Stimulated activated CD8-positive, alpha-beta memory T cell treated with anti-CD3 and anti-CD28 coated beads, Interleukin-15, amount 100 ng/mL, for 1 hour (primary cell): ENCODE data around the gene GNG12.

Experiments
- DNase-seq: peaks from one replicate; pipeline ENCODE4 v3.0.0-alpha.2; 2020; ENCODE audit warnings: low read depth

The GNG12 gene

DNA sequence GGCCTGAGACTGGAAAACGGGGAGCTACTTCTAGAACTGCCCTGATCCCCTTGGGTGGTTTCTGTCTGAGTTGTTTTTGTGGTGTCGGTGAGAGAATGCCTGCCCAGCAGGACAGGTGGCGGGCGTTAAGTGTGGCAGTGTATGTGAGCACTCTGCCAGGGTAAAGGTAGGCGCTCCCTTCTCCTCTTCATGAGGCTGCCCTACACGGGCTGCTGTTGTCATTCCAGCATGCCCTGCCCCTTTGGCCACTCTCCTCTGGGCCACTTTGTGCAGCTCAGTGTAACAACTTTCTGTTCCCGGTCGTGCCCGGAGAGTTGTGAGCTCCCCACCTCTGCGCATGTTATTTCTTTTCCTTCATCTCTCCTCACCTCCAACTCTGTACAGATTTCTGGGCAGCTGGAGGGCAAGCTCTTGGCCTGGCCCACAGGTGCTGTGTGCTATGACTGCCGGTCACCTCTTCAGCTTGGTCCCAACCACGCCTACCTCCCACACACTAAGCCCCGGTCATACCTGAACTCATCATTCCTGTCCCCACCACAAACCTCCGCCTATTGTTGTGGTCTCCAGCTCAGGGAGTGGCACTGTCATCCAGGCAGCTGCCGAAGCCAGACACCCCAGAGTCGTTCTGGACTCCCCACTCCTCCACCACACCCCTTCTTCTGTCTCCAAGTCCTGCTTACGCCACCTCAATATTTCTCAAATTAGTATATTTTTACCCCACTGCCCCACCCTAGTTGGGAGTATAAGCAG is 79.3 kb downstream of the GNG12 start:
- no peak for DNase-seq

DNA sequence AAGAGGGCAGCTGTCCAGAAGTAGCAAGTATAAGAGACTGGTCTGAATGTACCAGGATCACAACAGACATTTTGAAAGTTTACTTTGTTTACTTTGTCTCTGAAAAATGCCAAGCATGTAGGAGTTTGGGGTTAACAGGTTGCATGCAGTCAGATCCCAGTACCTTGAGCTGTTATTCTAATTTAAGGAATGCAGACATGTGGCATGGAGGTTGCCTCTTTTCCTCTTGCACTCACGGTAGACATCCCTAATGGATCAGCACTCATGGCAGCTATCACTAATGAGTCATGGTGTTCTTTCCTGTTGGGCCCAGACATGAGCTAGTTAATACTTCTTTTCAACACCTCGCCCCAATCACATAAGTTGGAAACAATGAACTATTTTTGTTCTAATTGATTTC is 81.0 kb downstream of the GNG12 start:
- no peak for DNase-seq

DNA sequence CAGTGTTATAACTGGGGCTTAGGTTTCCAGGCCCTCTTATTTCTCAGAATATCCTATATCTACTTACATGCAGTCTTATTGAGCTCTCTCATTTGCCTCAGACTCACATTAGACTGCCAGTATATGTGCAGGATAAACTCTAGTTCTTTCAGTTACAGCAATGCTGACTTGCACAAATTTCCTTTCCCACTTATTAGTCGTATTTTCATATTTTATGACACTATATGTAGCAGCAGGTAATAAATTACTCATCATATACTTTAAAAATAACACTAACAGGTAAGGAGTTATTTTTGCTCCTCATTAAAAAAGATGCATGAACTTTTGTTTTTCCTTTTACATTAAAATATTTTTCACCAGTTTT is 82.6 kb downstream of the GNG12 start:
- no peak for DNase-seq

DNA sequence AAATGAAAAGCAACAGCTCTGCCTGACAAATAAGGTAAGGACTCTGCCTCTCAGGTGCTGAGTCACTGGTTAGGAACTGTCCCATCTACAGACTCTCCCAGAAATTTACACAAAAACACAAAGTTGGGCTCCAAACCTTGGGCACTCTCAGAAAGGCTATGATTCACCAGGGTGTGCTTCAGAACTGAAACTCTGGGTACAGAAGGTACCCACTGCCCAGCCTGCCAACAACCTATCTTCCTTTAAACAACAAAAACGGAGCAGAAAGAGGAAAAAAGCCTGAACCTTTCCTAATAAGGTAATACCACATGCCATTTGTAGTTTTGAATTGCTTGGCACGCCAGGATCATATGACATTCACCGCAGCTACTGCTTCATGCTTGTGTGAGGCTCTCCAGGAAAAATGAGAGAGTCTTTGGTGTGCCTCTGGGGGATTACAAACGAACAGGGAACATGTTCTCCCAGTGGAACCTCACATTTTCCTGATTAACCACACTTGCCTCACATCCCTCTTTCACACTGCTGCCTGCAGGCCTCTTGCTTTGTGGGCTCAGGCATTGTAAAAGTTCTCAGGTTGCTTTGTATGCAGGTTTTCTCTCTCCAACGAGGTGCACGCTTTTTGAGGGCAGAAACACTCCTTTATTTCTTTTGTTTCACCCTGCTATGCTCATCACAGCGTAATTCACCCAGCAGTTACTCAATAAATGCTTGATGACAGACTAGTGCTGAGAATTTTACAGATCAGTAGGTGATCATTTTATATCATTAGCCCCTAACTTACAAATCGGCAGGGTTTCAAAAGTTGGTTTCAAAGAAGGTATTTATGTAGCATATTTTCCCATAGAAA is 83.2 kb downstream of the GNG12 start:
- DNase-seq, result no peak

DNA sequence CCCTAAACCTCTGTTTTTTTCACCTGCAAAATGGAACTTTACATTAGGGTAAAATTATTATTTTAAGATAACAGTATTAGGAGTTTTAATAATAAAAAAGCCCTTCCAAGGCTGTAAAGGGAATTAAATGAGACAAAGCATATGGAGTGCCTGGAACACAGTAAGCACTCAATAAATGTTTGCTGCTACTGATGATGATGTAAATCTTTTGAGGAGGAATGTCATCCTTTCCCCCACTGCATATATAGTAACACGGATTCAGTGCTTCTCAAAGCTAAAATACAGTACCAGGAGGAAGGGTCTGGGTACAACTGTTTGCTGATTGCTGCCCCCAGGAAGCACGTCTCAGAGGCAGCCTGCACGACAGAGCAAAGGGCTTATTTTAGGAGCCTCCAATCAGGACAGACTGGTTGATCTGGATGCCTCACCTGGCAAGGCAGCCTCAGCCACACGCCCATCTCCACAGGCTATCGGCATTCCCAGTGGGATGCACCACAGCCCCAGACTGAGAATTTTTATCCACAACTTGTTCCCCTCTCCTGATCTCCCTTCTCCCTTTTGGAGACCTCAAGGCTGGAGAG is 83.9 kb downstream of the GNG12 start:
- DNase-seq, result no peak

DNA sequence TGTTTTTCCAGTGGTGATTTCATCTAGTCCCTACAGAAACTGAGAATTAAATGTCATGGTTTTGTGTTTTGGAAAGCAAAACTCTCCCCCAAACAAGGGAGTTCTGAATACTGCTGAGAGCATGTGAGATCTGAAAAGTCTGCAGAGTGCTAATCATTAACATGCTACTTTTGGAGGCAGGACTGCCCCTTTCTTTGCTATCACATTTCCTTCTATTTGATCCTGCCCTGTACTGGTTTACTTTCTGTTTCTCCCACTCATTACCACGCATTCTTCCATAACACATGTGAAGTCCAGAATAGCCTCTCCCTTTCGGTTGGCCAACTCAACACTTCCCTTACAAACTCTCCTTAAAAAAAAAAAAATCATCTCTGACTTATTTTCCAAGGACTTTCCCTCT is 84.6 kb downstream of the GNG12 start:
- no peak for DNase-seq

DNA sequence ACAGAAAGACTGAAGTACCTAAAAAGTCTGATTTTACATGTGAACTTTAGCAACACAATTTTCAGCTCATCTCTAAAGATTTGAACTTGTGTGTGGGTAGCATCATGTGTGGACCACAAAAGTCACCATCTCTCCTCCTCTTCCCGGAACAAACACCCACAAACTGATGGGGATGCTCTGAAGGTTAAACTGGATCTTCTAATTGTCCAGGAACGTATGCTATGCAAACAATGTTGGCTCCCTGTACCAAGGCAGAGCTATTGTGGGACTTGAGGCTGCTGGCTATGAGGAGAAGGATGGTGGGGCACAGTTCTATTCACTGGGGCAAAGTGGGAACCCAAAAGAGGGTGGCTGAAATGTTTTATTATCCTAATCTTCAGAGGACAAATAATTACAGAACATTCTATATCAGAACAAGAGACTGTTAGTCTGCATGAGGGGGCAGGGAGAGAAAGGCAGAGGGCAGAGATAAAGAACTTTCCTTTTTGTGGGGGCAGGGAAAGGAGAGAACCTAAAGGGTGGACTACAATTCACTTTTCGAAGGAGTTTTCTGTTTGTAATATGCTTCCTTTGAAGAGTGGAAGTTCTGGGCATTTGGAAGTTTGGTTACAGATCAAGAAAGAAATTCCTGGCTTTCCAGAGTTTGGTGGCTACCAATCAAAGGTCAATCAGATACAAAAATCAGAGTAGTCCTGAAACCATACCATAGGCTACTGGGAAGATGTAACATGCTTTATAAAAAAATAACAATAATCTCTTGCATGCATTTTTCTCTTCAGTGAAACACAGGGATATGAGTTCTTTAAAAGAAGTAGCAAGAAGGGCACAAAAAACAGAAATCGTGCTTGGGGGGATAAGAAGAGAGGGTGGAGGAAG is 85.4 kb downstream of the GNG12 start:
- DNase-seq, result no peak

DNA sequence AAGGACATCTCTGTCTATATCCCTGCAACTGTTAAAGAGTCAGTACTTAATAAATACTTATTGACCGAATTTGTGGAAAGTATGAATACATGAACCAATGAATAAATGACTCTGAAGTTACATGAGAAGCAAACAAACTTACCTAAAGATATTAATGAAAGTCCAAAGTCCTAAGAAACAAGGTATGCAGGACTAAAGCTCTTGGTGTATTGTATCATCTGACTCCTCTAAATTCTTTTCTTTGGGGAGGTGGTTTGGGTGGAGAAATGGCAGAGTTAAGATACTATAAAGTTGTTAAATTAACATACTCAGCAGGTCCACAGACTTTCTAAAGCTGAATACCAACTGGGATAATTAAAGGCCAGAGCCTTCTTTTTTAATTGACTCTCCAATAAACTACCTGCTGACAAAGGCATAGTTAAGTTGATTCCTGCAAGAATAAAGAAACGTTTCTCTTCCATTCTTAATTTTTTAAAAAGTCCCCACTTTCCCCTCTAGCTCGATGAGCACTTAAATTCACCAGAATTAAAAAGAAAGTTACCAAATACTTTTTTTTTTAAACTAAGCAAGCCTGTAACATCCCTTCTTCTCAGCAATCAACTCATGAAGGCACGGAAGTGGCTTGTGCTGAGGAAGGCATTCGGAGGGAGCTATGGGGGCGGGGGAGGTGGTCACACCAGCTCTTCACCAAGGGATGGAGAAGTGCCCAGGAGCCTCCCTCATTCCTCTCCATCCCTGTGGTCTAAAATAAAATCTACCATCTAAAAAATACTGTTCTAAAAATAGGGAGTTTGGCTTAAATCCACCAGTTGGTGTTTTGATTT is 87.2 kb downstream of the GNG12 start:
- DNase-seq, result no peak

DNA sequence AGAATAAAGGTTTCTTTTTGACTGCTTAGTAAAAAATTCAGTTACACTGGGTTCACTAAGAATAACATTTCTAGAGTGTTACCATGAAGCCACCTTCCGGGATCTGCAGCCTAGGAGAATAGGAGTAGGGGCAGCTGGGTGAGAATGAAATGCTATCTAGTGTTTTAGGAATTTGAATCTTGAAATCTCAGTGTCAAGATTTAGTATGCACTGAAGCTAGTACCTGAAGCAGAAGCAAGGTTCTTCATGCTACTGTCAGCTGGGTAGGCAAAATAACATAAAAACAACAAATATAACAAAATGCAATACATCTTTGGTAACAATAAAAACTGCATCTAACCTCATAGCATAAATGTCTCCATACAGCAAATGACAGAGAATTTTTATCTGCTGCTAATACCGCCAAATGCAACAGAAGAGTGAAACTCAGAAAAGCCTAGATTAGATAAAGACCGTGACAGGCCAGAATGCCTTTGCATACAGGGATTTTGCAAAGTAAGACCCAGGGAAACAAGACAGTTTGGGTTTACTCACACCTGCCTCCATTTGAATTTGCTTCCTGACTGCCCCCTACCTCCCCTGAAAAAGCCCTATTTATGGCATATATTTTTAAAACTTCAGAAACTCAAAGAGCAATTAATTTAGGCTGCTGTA is 90.1 kb downstream of the GNG12 start:
- no peak for DNase-seq

DNA sequence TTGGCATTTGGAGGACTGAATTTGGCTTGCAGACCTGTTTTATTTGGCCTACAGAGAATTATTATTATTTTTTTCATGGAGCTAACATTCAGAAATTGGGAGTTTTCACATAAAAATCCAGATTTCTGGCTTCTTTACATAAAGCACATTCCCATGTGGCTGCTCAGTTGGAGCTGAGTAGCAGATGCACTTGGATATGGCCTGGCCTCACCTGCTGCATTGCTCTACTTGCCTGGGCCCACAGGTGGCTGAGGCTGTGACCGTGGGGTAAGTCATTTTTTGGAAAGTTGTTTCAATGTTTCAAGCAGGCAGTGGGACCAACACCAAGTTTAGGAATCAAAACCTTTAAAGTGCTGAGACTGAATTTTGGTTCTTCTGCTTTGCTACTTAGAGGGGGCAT is 91.5 kb downstream of the GNG12 start:
- no peak for DNase-seq

DNA sequence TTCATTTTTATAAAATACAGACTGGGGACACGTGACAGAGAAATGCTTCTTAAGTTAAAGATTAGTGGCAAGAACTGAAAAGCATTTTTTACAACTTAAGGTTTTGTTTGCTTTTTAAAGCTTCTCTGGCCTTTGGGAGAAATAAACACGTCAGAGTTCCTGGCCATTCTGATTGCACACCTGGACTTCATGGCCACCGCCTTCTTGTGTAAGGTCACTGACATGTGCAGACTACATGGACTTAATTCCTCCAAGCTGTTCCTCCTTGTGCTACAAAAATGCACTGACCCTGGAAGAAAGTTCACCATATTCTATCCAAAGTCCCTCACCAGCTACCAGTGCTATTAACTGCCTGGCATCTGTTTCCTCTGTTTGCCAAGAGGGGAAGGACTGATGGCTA is 92.1 kb downstream of the GNG12 start:
- DNase-seq, result no peak

DNA sequence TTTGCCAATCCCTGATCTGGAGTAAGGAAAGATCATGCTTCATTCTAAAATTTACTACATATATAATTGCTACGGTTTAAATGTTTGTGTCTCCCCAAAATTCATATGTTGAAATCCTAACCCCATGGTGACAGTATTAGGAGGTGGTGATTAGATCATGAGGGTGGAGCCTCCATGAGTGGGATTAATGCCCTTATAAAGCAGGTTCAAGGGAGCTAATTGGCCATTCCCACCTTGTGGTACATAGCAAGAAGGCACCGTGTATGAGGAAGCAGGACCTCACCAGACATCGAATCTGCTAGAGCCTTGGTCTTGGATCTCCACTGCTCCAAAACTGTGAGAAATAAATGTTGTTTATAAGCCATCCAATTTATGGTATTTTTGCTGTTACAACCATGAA is 92.7 kb downstream of the GNG12 start:
- no peak for DNase-seq

DNA sequence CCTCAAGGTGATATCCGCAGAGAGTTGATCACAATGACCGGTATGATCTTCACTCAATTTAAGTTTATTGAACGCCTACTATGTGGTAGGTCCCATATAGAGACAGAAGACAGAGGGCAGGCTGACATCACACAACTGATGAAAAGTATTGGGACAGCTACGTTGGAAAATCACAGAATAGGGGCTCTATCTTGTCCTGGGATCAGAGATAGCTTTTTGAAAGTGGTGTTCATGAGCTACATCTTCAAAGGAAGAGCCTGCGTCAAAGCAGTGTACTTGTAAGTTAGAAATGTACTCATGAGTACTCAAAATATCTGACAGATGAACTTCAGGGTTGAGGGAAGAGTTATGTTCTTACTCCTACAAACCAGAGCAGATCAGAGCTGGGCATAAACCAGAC is 93.9 kb downstream of the GNG12 start:
- DNase-seq, result no peak

DNA sequence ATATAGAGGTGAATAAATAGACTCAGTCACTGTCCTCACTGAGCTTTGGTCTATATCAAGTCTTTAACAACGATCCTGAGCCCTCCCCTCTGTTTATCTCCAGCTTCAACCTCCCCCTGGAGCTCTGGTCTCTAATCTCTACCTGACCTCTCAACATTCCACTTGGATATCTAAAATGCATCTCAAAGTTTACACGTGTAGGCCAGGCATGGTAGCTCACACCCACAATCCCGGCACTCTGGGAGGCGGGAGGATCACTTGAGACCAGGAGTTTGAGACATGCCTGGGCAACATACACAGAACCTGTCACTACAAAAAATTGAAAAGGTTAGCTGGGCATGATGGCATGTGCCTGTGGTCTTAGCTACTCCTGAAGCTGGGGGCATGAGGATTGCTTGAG is 94.9 kb downstream of the GNG12 start:
- DNase-seq, result no peak

DNA sequence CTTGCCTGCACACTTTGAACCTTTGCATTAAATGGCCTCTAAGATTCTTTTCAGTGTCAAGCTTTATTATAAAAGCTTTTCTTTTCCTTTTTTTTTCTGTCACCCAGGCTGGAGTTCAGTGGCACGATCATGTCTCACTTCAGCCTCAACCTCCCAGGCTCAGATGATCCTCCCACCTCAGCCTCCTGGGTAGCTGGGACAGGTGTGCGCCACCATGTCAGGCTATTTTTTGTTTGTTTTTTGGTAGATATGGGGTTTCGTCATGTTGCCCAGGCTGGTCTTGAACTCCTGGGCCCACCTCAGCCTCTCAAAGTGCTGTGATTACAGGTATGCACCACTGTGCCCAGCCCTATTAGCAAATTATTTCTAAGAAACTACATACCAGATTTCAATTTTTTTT is 95.4 kb downstream of the GNG12 start:
- DNase-seq, result no peak

DNA sequence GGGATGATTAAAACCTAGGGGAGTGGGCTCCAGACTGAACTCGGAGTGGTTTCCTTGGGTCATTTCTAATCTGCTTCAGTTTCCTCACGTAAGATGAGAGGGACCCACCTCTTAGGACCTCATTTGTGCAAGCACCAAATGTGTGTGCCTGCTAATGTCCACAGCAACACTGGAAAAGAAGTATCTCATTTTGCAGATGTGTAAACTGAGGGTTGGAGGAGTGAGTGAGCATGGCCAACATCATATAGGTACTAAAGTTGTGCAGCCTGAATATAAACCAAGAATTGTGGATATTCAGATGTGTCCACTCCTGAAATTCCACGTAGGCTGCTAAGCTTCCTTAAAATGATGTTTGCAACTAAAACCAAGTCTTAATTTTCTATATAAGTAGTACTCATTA is 96.5 kb downstream of the GNG12 start:
- DNase-seq, result no peak

DNA sequence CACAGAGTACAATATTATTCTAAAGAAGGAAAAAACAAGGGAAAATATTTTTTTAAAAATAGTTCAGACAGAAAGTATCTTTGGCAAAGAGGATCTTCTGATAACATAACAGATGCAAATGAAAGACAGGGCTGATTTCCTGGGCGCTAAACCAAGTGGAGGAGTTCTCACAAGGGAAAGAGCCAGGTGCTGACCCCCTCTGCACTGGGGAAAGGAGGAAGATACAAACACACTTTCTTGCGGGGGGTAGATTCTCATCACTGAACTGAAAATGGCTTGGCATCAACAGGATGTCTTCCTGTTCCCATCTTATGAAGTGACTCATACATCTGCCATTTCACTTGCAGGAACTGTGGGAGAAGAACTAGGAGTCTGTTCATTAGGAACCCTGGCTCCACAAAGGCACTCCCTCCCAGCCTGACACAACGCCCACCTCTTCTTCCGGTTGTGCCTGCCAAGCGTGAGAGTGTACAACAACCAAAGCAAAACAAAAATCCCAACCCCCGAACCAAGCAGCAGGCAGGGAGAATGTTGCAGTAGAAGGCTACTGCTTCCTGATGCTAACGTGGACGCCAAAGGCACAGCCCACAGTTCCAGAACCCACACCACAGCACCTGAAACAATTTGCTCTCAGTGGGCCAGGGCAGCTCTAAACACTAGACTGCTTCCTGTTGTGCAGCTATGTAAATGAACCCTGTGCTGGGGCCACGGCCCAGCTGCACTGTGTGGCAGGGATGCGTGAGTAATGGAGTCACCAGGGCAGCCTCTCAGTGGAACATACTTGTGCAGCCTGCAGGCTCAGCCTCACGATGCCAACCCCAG is 97.2 kb downstream of the GNG12 start:
- no peak for DNase-seq

DNA sequence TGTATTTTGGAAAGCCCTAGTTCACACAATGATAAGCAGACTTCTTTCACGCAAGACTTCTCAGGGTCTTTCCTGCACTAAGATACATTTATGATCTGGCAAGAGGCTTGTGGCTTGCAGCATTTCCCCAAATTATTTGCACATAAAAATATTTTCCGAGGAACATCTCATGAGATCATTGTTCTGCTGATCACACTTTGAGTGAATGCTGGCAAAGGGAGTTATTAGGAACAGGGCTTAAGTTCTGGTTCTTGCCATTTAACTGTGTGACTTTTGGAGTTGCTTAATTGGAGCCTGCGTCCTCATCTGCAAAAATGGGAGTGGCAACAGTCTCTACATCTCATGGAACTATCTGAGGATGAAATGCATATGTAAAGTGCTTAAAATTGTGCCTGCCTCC is 98.1 kb downstream of the GNG12 start:
- DNase-seq, result no peak

DNA sequence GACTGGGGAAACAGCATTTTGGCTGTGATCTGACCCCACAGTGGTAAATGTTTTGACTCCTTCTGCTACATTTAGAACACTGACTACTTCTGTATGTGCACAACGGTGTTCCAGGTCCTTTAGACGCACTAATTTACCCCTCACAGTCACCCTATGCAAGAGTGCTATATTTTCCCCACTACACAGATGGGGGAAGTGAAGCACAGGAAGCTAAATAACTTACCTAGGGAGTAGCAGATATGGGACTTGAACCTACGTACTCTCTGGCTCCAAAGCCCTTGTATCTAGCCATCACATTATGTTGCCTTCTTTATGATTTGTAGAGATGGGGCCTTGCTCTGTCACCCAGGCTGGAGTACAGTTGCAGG is 99.0 kb downstream of the GNG12 start:
- no peak for DNase-seq

DNA sequence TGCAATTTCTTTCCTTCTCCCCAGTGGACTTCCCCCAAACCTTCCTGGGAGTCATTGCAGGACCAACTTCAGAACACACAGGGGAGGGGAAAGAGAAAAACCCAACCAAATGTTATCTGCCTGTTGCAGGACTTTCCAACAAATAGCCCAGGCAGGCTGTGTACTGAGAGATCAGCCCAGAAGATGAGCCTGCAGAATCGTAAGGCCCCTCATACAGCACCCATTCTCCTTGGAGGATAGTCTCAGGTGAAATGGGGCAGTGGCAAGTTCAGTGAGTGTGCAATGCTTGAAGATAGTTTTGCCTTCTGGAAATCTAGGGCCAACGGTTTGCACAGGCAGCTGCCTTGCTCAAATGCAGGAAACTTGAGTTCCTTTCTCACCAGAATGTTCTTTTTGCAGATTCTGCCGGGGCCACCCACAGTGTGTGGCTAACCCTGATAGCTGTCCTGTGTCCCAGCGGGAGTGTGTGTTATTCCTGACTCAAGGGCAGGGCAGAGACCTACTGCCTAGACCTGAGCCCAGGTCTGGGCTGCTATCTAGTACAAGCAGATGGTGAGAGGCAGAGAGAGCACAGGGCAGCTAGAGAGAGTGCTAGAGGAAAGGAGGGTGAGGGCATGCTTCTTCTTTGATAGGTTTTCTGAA is 99.5 kb downstream of the GNG12 start:
- no peak for DNase-seq
